ENCODE data around the gene RAI14.
"Not testable (repeated sequence)": the region's sequence is repeated elsewhere in the genome, so short reads cannot be mapped to it uniquely, and the experiment has no call there.

The RAI14 gene

DNA sequence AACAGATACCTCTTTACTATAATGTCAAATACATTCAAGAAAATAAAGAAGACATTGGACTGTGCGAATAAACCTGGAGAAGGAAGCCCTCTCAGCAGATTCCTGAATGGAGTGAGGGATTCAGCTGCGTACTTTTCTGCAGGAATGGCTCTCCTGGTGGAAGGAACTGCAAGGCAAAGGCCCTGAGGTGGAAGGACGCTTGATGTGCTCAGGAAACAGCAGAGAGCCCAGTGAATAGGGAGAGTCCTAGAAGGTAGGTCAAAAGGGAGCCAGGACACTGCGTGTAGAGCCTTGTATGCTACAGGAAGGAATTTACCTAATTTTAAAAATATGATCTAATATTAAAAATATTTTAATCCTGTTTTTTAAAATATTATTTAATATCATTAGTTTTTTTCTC lies 114.4 kb downstream of the RAI14 start:
- DNase-seq (ENCODE audit: low spot score) = no peak

GRCh38 chr5:34771076-34771475 lies 114.9 kb downstream of the RAI14 start:
- DNase-seq (ENCODE audit: low spot score) = no peak

- no peak for DNase-seq (ENCODE audit: low spot score)
Observed at GRCh38 chr5:34772267-34773098, 116.4 kb downstream of the RAI14 start.

DNA sequence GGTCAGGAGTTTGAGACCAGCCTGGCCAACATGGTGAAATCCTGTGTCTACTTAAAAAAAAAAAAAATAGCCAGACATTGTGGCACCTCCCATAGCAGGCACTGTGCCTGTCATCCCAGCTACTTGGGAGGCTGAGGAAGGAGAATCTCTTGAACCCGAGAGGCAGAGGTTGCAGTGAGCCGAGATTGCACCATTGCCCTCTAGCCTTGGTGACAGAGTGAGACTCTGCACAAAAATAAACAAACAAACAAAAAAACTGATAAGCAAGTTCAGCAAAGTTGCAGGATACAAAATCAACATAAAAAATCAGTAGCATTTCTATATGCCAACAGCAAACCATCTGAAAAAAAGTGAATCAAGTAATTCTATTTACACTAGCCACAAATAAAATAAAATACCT lies 118.0 kb downstream of the RAI14 start:
- DNase-seq (ENCODE audit: low spot score) = no peak

DNA sequence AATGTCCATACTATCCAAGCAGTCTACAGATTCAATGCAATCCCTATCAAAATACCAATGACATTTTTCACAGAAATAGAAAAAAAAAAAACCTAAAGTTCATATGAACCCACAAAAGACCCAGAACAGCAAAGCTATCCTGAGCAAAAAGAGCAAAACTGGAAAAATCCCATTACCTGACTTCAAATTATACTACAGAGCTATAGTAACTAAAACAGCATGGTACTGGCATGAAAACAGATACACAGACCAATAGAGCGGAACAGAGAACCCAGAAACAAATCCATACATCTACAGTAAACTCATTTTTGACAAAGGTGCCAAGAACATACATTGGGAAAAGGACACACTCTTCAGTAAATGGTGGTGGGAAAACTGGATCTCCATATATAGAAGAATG lies 118.5 kb downstream of the RAI14 start:
- not testable (repeated sequence) for DNase-seq (ENCODE audit: low spot score)

DNA sequence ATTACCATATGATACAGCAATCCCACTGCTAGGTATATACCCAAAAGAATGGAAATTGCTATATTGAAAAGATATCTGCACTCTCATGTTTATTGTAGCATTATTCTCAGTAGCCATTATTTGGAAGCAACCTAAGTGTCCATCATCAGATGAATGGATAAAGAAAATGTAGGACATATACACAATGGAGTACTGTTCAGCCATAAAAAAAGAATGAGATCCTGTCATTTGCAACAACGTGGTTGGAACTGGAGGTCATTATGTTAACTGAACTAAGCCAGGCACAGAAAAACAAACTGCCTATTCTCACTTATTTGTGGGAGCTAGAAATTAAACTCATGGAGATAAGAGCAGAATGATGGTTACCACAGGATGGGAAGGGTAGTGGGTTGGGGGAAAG lies 119.8 kb downstream of the RAI14 start:
- no peak for DNase-seq (ENCODE audit: low spot score)

GRCh38 chr5:34778091-34778850 lies 122.1 kb downstream of the RAI14 start:
- no peak for DNase-seq (ENCODE audit: low spot score)

- not testable (repeated sequence) for DNase-seq (ENCODE audit: low spot score)
Observed at GRCh38 chr5:34783892-34784291, 127.8 kb downstream of the RAI14 start.

GRCh38 chr5:34787035-34787434 lies 130.9 kb downstream of the RAI14 start:
- no peak for DNase-seq (ENCODE audit: low spot score)

DNA sequence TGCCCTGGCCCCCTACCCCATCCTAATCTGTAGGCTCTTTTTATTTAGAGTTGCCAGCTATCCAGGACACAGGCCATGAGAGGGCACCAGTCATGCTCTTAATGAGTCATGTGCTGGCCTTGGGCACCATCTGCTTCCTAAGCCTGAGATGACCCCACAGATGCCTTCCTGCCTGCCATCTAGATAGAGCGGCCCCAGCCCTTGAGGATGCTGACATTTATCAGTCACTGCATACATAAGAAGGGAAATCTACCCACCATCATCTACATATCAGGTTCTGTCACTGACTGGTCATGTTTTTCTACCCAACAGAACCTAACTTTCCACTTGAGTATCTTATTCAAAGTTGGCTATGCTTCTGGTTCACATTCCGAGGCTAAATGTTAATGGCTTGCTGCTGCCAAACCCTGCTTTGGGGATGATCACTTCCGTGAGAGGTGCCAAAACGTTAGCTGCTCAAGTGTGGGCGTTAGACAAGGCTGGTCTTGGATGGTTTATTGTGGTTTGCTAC lies 132.9 kb downstream of the RAI14 start:
- no peak for DNase-seq (ENCODE audit: low spot score)

GRCh38 chr5:34789639-34790038 lies 133.5 kb downstream of the RAI14 start:
- no peak for DNase-seq (ENCODE audit: low spot score)

- no peak for DNase-seq (ENCODE audit: low spot score)
Observed at GRCh38 chr5:34790069-34790468, 133.9 kb downstream of the RAI14 start.

DNA sequence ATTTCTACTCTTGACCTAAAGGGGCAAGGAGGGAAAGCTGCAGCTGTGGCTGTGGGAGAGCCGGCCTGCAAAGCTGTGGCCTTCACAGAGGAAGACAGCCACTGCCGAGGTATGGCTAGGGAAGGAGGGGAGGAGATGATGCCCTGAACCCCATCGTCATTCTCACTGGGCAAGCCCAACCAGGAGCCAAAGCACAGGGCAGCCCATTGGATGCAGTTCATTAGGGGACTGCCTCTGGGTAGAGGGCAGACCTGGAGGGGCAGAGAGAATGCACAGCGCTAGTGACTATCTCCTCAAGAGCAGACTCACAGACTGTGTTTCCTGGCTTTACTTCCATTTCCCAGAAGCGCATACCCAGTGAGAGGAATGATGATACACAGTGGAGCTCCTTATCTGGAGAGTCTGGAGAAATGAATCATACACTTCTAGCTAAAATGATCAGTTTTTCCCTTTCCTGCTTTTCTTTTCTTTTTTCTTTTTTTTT lies 135.7 kb downstream of the RAI14 start:
- no peak for DNase-seq (ENCODE audit: low spot score)

DNA sequence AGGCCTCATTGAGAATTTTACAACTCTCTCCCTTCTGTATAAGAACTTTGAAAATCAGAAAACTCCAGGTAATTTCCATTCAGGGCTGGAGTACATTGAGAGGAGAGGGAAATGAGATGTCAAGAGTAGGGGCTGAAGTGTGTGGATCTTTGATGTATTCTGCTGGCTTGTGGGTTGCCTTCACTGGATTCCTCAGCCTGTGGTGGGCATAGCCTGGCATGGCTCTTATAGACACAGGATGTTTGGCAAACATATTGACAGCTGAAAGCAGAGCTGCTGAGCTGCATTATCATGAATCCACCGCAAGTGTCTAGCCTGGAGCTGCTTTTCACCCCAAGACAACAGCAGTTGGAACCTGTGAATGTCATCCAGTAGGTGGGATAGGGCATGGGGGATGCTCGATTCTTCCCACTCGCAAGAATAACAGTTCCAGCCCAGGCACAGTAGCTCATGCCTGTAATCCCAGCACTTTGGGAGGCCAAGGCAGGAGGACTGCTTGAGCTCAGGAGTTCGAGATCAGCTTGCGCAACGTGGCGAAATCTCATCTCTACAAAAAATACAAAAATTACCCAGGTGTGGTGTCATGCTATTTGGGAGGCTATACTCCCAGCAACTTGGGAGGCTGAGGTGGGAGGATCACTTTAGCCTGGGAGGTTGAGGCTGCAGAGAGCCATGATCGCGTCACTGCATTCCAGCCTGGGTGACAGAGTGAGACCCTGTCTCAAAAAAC lies 146.9 kb downstream of the RAI14 start:
- DNase-seq (ENCODE audit: low spot score) = no peak

- DNase-seq (ENCODE audit: low spot score) = no peak
Observed at GRCh38 chr5:34803974-34804732, 148.0 kb downstream of the RAI14 start.

- DNase-seq (ENCODE audit: low spot score) = no peak
Observed at GRCh38 chr5:34804913-34805312, 148.8 kb downstream of the RAI14 start.

DNA sequence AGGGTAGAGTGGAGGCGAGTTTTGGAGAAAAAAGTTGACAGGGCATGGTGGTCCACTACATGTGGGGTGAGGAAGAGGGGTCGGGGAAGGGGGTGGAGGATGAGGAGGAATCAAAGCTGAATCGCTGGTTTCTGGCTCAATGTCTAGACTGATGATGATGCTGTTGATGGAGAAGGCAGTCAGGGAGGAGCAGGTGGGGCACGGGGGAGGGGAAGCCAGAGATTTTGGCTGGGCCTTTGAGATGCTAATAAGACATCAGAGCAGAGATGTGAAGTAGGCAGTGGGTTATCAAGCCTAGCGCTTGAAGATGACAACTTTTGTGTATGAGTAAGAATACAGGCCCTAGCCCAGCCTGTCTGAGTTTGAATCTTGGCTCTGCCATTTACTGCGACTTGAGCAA lies 150.4 kb downstream of the RAI14 start:
- no peak for DNase-seq (ENCODE audit: low spot score)

- DNase-seq (ENCODE audit: low spot score) = no peak
Observed at GRCh38 chr5:34811706-34812105, 155.6 kb downstream of the RAI14 start.

DNA sequence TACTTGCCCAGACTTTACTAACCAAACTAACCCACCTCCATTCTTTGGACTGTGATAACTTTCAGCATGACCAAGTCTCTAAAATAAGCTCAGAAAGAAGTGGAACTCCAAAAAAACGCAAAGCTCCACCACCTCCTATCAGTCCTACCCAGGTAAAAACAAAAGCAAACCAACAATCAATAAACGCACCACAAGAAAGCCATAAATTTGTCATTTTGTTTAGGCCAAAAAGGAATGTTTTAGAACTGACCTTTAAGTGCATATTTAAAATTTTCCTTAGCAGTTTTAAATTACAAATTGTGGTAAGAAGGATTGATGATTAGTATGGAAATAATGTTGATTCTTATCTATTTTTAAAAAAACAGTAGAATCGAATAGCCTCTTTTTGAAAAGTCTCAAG lies 157.4 kb downstream of the RAI14 start:
- no peak for DNase-seq (ENCODE audit: low spot score)

DNA sequence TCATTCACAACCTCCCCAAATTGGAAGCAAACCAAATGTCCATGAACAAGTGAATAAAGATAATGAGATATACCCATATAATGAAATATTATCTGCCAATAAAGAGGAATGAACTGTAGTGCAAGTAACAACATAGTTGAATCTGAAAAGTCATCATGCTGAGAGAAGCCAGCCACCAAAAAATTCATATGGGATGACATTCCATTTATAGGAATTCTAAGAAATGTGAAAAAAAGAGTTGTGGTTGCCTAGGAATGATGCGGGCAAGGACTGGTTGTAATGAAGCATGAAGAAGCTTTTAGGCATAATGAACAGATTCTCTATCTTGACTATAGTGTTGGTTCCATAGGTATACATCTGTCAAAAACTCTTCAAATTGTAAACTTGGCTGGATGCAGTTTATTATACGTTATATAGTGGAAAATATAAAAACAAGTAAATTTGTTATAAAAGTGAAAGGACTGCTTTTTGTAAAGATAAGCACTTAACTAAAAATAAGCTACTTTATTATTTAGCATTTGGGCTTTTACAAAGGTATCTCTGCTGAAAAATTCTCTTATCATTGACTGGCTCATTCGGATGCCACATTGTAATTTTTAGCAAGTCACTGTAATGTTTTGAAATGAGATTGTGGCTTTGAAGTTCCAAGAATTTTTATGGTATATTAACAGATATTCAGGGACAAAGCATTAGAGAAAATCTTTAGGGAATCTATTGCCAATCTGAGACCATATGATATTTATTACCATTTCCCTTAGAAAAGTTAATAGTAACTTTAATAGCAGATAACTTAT lies 161.6 kb downstream of the RAI14 start:
- no peak for DNase-seq (ENCODE audit: low spot score)

All from SK-N-DZ (cell line).